ENCODE measurements around the gene TMTC1. TPM values are rescaled to one million over a fixed set of nuclear protein-coding genes. Genes with fewer than 3 reads are reported as not detected.

The TMTC1 gene
- total RNA-seq, 1 experiment from 2014 or later, result 4.8 TPM

DNA sequence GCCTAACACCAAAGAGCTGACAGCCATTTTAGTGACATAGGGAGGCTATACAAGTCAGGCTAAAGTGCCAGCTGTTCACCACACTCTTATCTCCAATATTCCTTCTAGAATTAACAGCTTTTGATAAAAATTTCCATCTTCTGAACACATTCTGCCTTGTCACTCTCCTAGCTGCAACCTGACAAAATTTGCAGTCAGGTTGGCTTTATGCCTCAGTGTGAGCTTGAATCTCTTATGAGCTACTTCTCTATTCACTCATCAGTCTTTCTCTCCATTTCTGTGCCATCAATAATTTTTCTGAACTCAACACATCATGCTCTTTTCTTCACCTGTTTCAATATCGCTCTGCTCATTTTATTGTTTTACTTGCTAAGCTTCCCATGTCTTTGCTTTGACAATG is 50.2 kb downstream of the TMTC1 start:
- no peak overlapping the region for H3K27ac ChIP-seq
- no peaks in the 10 kb centered on the region for H3F3A ChIP-seq (ENCODE audit: insufficient read depth, low read depth)
- no peaks in the 10 kb centered on the region for H3K36me3 ChIP-seq (ENCODE audit: low read depth)
- intact Hi-C loops (cut with micrococcal nuclease; ENCODE audit: unreplicated experiment), result no loop called here
- no peaks in the 10 kb centered on the region for H4K20me1 ChIP-seq (ENCODE audit: insufficient read depth)
- no peak overlapping the region for H2AFZ ChIP-seq
- no peaks in the 10 kb centered on the region for H3K9me2 ChIP-seq (ENCODE audit: insufficient read depth)
- no peaks in the 10 kb centered on the region for H3K9me3 ChIP-seq (ENCODE audit: insufficient read depth, low read depth)
- ChIA-PET POLR2A (ENCODE audit: unreplicated experiment) (no interaction called here), CTCF (no interaction called here)
- no TSS peak for BruUV-seq (replicated peaks)
- DNase-seq, result no peak
- H3K4me1 ChIP-seq (replicated peaks; ENCODE audit: insufficient read depth), result no peaks in the 10 kb centered on the region
- no peaks in the 10 kb centered on the region for H3K27me3 ChIP-seq (ENCODE audit: insufficient read depth, low read depth)
- no peak overlapping the region for H3K4me3 ChIP-seq
- TF ChIP-seq EZH2 (IDR thresholded peaks at IDR 0.05; ENCODE audit: low read depth), result no peak
- TF ChIP-seq, protein P1, sequence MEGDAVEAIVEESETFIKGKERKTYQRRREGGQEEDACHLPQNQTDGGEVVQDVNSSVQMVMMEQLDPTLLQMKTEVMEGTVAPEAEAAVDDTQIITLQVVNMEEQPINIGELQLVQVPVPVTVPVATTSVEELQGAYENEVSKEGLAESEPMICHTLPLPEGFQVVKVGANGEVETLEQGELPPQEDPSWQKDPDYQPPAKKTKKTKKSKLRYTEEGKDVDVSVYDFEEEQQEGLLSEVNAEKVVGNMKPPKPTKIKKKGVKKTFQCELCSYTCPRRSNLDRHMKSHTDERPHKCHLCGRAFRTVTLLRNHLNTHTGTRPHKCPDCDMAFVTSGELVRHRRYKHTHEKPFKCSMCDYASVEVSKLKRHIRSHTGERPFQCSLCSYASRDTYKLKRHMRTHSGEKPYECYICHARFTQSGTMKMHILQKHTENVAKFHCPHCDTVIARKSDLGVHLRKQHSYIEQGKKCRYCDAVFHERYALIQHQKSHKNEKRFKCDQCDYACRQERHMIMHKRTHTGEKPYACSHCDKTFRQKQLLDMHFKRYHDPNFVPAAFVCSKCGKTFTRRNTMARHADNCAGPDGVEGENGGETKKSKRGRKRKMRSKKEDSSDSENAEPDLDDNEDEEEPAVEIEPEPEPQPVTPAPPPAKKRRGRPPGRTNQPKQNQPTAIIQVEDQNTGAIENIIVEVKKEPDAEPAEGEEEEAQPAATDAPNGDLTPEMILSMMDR (conservative IDR thresholded peaks at IDR 0.05), result no peak
- no peaks in the 10 kb centered on the region for H3K79me2 ChIP-seq (ENCODE audit: low read depth)
- H3K4me2 ChIP-seq, result no peak overlapping the region

DNA sequence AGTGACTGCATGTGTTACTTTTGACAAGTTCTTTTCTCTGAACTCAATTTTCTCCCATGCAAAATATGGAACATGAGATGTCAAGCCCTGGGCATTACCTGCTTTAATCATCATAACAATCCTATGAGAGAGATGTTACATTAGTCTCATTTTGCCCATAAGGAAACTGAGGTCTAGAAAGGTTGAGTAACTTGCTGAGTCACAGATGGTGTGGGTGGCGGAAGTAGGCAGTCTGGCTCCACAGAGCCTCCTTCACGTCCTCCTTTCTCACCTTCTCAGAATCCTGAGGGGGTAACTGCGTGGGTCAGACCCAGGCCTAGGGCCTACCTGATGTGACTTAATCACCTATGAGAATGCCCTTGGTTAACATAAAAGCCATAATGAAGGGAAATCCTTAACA is 50.7 kb downstream of the TMTC1 start:
- Histone ChIP-seq H3K79me2 (ENCODE audit: low read depth) (no peaks in the 10 kb centered on the region), H3F3A (ENCODE audit: insufficient read depth, low read depth) (no peaks in the 10 kb centered on the region), H3K27me3 (ENCODE audit: insufficient read depth, low read depth) (no peaks in the 10 kb centered on the region), H3K4me1 (replicated peaks; ENCODE audit: insufficient read depth) (no peaks in the 10 kb centered on the region), H3K9me3 (ENCODE audit: insufficient read depth, low read depth) (no peaks in the 10 kb centered on the region), H3K9me2 (ENCODE audit: insufficient read depth) (no peaks in the 10 kb centered on the region), H3K4me3 (no peak overlapping the region), H4K20me1 (ENCODE audit: insufficient read depth) (no peaks in the 10 kb centered on the region), H3K4me2 (no peak overlapping the region), H3K36me3 (ENCODE audit: low read depth) (no peaks in the 10 kb centered on the region), H2AFZ (no peak overlapping the region), H3K27ac (no peak overlapping the region)
- BruUV-seq (replicated peaks), result no TSS peak
- ChIA-PET CTCF (no interaction called here), POLR2A (ENCODE audit: unreplicated experiment) (no interaction called here)
- TF ChIP-seq, protein P1 (conservative IDR thresholded peaks at IDR 0.05), result no peak
- TF ChIP-seq EZH2 (IDR thresholded peaks at IDR 0.05; ENCODE audit: low read depth), result no peak
- intact Hi-C loops (cut with micrococcal nuclease; ENCODE audit: unreplicated experiment), result no loop called here
- no peak for DNase-seq

DNA sequence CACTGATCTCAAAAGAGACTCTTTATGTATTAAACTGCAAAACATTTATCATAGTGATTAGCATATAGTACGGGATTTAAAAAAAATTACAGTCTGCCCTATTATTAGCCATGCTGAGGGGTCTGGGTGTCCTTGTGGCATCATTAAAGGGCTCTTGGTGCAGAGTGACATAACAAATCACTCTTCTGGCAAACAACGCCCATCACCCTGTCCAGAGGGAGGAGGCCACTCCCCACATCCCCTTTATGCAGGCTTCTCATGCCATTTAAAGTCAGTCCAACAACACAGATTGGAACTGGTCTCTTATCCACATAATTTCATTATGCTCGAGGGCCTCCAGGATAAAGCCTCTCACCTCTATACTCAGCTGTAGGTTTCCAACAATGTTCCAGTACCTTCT is 51.1 kb downstream of the TMTC1 start:
- Histone ChIP-seq H3K36me3 (ENCODE audit: low read depth) (no peaks in the 10 kb centered on the region), H3F3A (ENCODE audit: insufficient read depth, low read depth) (no peaks in the 10 kb centered on the region), H2AFZ (no peak overlapping the region), H3K9me2 (ENCODE audit: insufficient read depth) (no peaks in the 10 kb centered on the region), H3K9me3 (ENCODE audit: insufficient read depth, low read depth) (no peaks in the 10 kb centered on the region), H3K4me1 (replicated peaks; ENCODE audit: insufficient read depth) (no peaks in the 10 kb centered on the region), H4K20me1 (ENCODE audit: insufficient read depth) (no peaks in the 10 kb centered on the region), H3K79me2 (ENCODE audit: low read depth) (no peaks in the 10 kb centered on the region), H3K27me3 (ENCODE audit: insufficient read depth, low read depth) (no peaks in the 10 kb centered on the region), H3K27ac (no peak overlapping the region), H3K4me3 (no peak overlapping the region), H3K4me2 (no peak overlapping the region)
- POLR2A ChIA-PET (ENCODE audit: unreplicated experiment), result no interaction called here
- CTCF ChIA-PET, result no interaction called here
- no peak for DNase-seq
- TF ChIP-seq EZH2 (IDR thresholded peaks at IDR 0.05; ENCODE audit: low read depth), result no peak
- TF ChIP-seq, protein P1 (conservative IDR thresholded peaks at IDR 0.05), result no peak
- BruUV-seq (replicated peaks), result no TSS peak
- intact Hi-C loops (cut with micrococcal nuclease; ENCODE audit: unreplicated experiment), result no loop called here
